Fibroblast of lung (primary cell): ENCODE results near the gene TAT. TPM values are rescaled to one million over a fixed set of nuclear protein-coding genes. Genes with fewer than 3 reads are reported as not detected.

ENCODE experiments used
- DNase-seq, 2 donors: peaks; one replicate each; pipeline versions ENCODE4 v3.0.0 to v3.0.0-alpha.2; 2010; ENCODE audit warnings: low read depth in 2 of 2
- H2AFZ ChIP-seq: 2 replicates; pipeline ENCODE4 v1.5.1; 2012; ENCODE audit warnings: low read length, control low read depth, inconsistent platforms
- H3K27ac ChIP-seq: 2 replicates; pipeline ENCODE4 v1.5.1; 2011; ENCODE audit warnings: low read length, control low read depth; ENCODE audit not compliant: insufficient read depth
- H3K27me3 ChIP-seq: 2 replicates; pipeline ENCODE4 v1.5.1; 2011; ENCODE audit warnings: mild to moderate bottlenecking, low read length; ENCODE audit not compliant: control insufficient read depth, insufficient read depth
- H3K36me3 ChIP-seq: 2 replicates; pipeline ENCODE4 v1.5.1; 2011; ENCODE audit warnings: low read length; ENCODE audit not compliant: control insufficient read depth, insufficient read depth
- H3K4me1 ChIP-seq: 2 replicates; pipeline ENCODE4 v1.5.1; 2011; ENCODE audit warnings: low read length; ENCODE audit not compliant: control insufficient read depth, insufficient read depth; ENCODE audit errors: extremely low read depth
- H3K4me2 ChIP-seq: 2 replicates; pipeline ENCODE4 v1.5.1; 2011; ENCODE audit warnings: low read length, control low read depth; ENCODE audit not compliant: insufficient read depth; ENCODE audit errors: extremely low read depth
- H3K4me3 ChIP-seq, 4 experiments: fragments of 200-600 bp in 1 of 4; sonication (generic) in 1 of 4; replicated peaks in 1 of 4; 2 replicates each; pipeline ENCODE4 v1.5.1; 2011 to 2016; ENCODE audit warnings: low read length in 4 of 4, low read depth in 3 of 4, mild to moderate bottlenecking in 3 of 4, control low read depth in 2 of 4, inconsistent platforms in 1 of 4, mixed read lengths in 1 of 4; ENCODE audit not compliant: insufficient read depth in 1 of 4; ENCODE audit errors: control extremely low read depth in 1 of 4
- H3K79me2 ChIP-seq: 2 replicates; pipeline ENCODE4 v1.5.1; 2012; ENCODE audit warnings: mild to moderate bottlenecking, low read length, inconsistent platforms; ENCODE audit not compliant: control insufficient read depth, insufficient read depth
- H3K9ac ChIP-seq: 2 replicates; pipeline ENCODE4 v1.5.1; 2011; ENCODE audit warnings: mild to moderate bottlenecking, low read length, control low read depth; ENCODE audit not compliant: insufficient read depth
- H3K9me3 ChIP-seq: 2 replicates; pipeline ENCODE4 v1.5.1; 2012; ENCODE audit warnings: low read depth, low read length; ENCODE audit not compliant: control insufficient read depth, insufficient read depth
- H4K20me1 ChIP-seq: 2 replicates; pipeline ENCODE4 v1.5.1; 2011; ENCODE audit warnings: low read length; ENCODE audit not compliant: control insufficient read depth, insufficient read depth; ENCODE audit errors: extremely low read depth
- CTCF ChIP-seq, 2 donors: IDR thresholded peaks in 1 of 2; conservative IDR thresholded peaks in 1 of 2; 1 replicate in 1 of 2; 2 replicates in 1 of 2; pipeline ENCODE4 v1.5.1; 2011 to 2012; ENCODE audit warnings: low read length in 2 of 2, control low read depth in 1 of 2, inconsistent platforms in 1 of 2, low read depth in 1 of 2, mild to moderate bottlenecking in 1 of 2
- EZH2 ChIP-seq: IDR thresholded peaks from 2 replicates; pipeline ENCODE4 v1.5.1; 2012; ENCODE audit warnings: low read length, control low read depth, mild to moderate bottlenecking; ENCODE audit errors: missing control alignments
- polyA plus RNA-seq, 2 donors: library from polyadenylated mRNA; depleted of rRNA in 1 of 2; stranded (reverse) in 1 of 2; unstranded in 1 of 2; fragments of >200 nt; gene quantifications; 2 replicates each; pipeline ENCODE4 v1.2.1, GENCODE V29; 2011 to 2012; ENCODE audit warnings: missing spikeins in 1 of 2
- total RNA-seq: library from RNA; depleted of rRNA; stranded (reverse); fragments of >200 nt; gene quantifications from 2 replicates; pipeline ENCODE4 v1.2.1, GENCODE V29; 2014

The TAT gene
- total and polyA plus RNA-seq, 2 donors (not counting 1 experiment from before 2014, with no cell fraction given): not detected

- no peaks in the 10 kb centered on the region for H3K36me3 ChIP-seq
These were observed 2.2 kb downstream of the TAT start for GRCh38 chr16:71574702-71575101.

DNA sequence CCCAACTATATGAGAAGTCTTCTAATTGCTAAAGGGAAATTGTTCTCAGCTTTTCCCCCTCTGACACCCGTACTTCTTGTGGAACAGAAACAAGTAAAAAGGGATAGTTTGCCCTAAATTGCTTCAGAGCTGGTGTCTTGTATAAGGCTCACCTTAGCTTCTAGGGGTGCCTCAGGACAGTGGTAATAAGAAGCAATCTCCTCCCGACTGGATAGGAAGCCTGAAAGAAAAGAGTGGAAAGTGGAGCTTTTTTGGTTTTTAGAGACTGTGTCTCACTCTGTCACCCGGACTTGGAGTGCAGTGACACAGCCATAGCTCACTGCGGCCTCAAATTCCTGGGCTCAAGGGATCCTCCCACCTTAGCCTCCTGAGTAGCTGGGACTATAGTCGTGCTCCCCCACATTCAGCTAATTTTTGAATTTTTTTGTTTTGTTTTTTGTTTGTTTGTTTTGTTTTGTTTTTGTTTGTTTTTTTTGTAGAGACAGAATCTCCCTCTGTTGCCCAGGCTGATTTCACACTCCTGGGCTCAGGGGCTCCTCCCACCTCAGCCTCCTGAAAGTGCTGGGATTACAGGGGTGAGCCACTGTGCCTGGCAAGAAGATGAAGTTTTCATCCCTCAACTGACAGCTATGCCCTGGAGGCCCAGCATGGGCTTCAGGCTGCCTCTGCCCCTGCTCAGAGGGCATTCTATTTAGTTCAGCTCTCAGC lies 3.4 kb downstream of the TAT start:
- no peak overlapping the region for H3K4me3 ChIP-seq
- no peaks in the 10 kb centered on the region for H3K36me3 ChIP-seq
- H4K20me1 ChIP-seq: no peaks in the 10 kb centered on the region
- H3K4me2 ChIP-seq: no peak overlapping the region
- no peaks in the 10 kb centered on the region for H3K79me2 ChIP-seq
- DNase-seq: no peak
- TF ChIP-seq EZH2 (no peak), CTCF (conservative IDR thresholded peaks at IDR 0.05 in 1 of 2, IDR thresholded peaks at IDR 0.05 in 1 of 2; ENCODE audit: low read depth in 1 of 2, low read length in 2 of 2) (no peak)
- no peak overlapping the region for H3K9ac ChIP-seq
- no peaks in the 10 kb centered on the region for H3K27me3 ChIP-seq
- no peaks in the 10 kb centered on the region for H3K4me1 ChIP-seq
- no peak overlapping the region for H3K27ac ChIP-seq
- no peaks in the 10 kb centered on the region for H3K9me3 ChIP-seq
- H2AFZ ChIP-seq: no peak overlapping the region

More at GRCh38 chr16:71574702-71575101, 2.2 kb downstream of the TAT start:
- Histone ChIP-seq H3K4me2 (no peak overlapping the region), H3K27ac (no peak overlapping the region), H3K27me3 (no peaks in the 10 kb centered on the region), H3K9ac (no peak overlapping the region), H2AFZ (no peak overlapping the region), H3K4me3 (no peak overlapping the region), H3K9me3 (no peaks in the 10 kb centered on the region), H4K20me1 (no peaks in the 10 kb centered on the region), H3K4me1 (no peaks in the 10 kb centered on the region), H3K79me2 (no peaks in the 10 kb centered on the region)
- TF ChIP-seq EZH2: no peak
- TF ChIP-seq CTCF (conservative IDR thresholded peaks at IDR 0.05 in 1 of 2, IDR thresholded peaks at IDR 0.05 in 1 of 2; ENCODE audit: low read depth in 1 of 2, low read length in 2 of 2): no peak
- no peak for DNase-seq

DNA sequence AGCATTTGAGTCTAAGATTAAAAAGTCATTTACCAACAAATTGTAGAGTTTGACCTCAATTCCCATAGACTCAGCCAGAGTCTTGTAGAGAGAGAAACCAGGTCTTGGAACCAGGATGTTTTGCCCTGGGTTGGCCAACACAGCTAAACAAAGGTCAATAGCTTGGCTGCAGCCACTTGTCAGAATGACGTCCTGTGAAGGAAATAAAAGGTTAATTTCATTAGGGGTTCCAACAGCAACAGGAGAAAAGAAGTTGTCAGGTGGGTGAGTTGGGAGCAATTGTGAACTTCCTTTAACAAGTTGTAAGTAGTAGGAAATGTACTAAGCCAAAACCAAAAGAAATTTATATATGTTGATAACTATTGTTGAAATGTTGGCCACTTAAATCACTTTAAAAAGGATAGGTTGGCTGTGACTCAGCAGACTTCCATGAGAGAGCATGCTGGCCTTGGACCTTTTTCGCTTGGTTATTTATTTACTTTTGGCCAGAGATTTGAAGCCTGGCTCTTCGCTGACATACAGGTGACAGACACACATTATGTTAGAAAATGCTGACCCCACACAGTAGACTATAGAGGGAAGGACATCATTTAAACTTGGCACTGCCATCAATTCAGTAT lies 4.3 kb downstream of the TAT start:
- H3K4me1 ChIP-seq: no peaks in the 10 kb centered on the region

More for the DNA sequence above, 4.3 kb downstream of the TAT start:
- Histone ChIP-seq H3K27me3 (no peaks in the 10 kb centered on the region), H3K9me3 (no peaks in the 10 kb centered on the region), H2AFZ (no peak overlapping the region), H3K36me3 (no peaks in the 10 kb centered on the region), H4K20me1 (no peaks in the 10 kb centered on the region), H3K27ac (no peak overlapping the region), H3K9ac (no peak overlapping the region), H3K4me2 (no peak overlapping the region), H3K79me2 (no peaks in the 10 kb centered on the region), H3K4me3 (no peak overlapping the region)
- DNase-seq: no peak
- TF ChIP-seq EZH2: no peak
- TF ChIP-seq CTCF (conservative IDR thresholded peaks at IDR 0.05 in 1 of 2, IDR thresholded peaks at IDR 0.05 in 1 of 2; ENCODE audit: low read depth in 1 of 2, low read length in 2 of 2): no peak
